PC-9 (cell line): ENCODE data around the gene NUBPL.

Source experiments
- EZH2 ChIP-seq: fragments of 200-600 bp; sonication (generic); IDR thresholded peaks from 2 replicates; pipeline ENCODE4 v1.8.0; 2017; ENCODE audit warnings: antibody characterized with exemption, low read depth
- TF ChIP-seq, protein P1 (sequence below): fragments of 200-600 bp; sonication (generic); conservative IDR thresholded peaks from 2 replicates; pipeline ENCODE4 v1.6.1; 2017; ENCODE audit warnings: mixed run types, antibody characterized with exemption, mild to moderate bottlenecking, moderate library complexity

DNA sequence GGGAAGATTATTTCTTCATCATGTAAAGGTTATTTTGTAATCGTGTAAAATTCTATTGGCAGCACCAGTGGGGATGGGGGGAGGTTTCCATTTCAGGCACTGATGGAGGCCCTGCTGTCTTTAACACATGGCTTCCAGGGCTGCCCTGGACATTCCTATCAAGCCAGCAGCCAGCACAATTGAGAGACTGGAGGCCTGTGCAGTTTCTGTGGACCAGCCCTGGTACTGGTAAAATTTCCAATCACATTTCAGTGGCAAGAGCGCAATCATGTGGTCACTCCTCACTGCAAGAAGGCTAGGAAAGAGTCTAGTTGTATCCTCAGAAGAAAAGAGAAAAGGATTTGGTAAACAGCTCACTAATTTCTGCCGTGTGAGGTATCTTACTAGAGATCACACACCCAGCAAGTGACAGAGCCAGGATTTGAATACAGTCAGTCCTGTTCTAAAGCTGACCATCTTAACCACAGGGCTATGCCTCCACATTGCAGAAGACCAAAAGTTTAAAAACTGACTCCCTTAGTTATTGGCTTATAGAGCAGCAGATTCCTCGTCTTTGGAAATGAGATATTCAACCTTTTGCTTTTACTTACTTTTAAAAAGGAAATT, 336.5 kb downstream of the NUBPL start:
- TF ChIP-seq, protein P1, sequence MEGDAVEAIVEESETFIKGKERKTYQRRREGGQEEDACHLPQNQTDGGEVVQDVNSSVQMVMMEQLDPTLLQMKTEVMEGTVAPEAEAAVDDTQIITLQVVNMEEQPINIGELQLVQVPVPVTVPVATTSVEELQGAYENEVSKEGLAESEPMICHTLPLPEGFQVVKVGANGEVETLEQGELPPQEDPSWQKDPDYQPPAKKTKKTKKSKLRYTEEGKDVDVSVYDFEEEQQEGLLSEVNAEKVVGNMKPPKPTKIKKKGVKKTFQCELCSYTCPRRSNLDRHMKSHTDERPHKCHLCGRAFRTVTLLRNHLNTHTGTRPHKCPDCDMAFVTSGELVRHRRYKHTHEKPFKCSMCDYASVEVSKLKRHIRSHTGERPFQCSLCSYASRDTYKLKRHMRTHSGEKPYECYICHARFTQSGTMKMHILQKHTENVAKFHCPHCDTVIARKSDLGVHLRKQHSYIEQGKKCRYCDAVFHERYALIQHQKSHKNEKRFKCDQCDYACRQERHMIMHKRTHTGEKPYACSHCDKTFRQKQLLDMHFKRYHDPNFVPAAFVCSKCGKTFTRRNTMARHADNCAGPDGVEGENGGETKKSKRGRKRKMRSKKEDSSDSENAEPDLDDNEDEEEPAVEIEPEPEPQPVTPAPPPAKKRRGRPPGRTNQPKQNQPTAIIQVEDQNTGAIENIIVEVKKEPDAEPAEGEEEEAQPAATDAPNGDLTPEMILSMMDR = no peak
- TF ChIP-seq EZH2 = no peak
